B cell (primary cell): ENCODE data around the gene SVIP. TPM values are rescaled to one million over a fixed set of nuclear protein-coding genes. Genes with fewer than 3 reads are reported as not detected.

Source experiments
- ATAC-seq: fragments of 200-7000 bp; cut with Tn5 transposase; one replicate; pipeline ENCODE4 v1.10.0; 2021; ENCODE audit warnings: low read depth, mild to moderate bottlenecking, moderate number of reproducible peaks, moderate library complexity
- CTCF ChIA-PET: fragments of 350-600 bp; sonication (Branson Sonifier 250); formaldehyde crosslinking; loops from one replicate; lab custom pipeline; 2021; ENCODE audit warnings: antibody characterized with exemption, inconsistent platforms; lab: Charles Lee
- POLR2A ChIA-PET: fragments of 350-600 bp; sonication (Branson Sonifier 250); formaldehyde crosslinking; loops from one replicate; lab custom pipeline; 2021; ENCODE audit warnings: antibody characterized with exemption; lab: Charles Lee
- DNase-seq: peaks from one replicate; pipeline ENCODE4 v3.0.0; 2013
- H2AFZ ChIP-seq: 2 replicates; pipeline ENCODE4 v1.6.1; 2012; ENCODE audit warnings: mild to moderate bottlenecking, low read depth, low read length; ENCODE audit not compliant: insufficient read depth, poor library complexity, severe bottlenecking
- H3K27ac ChIP-seq, 2 donors: 1 replicate in 1 of 2; 2 replicates in 1 of 2; pipeline ENCODE4 v1.5.1; 2012 to 2013; ENCODE audit warnings: low read length in 2 of 2, mild to moderate bottlenecking in 2 of 2, moderate library complexity in 1 of 2
- H3K27me3 ChIP-seq, 4 experiments: fragments of 200-600 bp in 1 of 4; sonication (generic) in 1 of 4; replicated peaks in 1 of 4; 1 replicate in 2 of 4; 2 replicates in 2 of 4; pipeline versions ENCODE4 v1.6.1 to v1.7.0; 2013 to 2016; ENCODE audit warnings: low read length in 3 of 4, mild to moderate bottlenecking in 2 of 4, mixed read lengths in 1 of 4, moderate library complexity in 1 of 4; ENCODE audit not compliant: insufficient read depth in 4 of 4, control insufficient read depth in 3 of 4; ENCODE audit errors: control extremely low read depth in 1 of 4
- H3K36me3 ChIP-seq, 2 experiments: replicated peaks in 1 of 2; 1 replicate in 1 of 2; 2 replicates in 1 of 2; pipeline versions ENCODE4 v1.6.1 to v1.7.1; 2013; ENCODE audit warnings: low read length in 1 of 2; ENCODE audit not compliant: insufficient read depth in 2 of 2, control insufficient read depth in 1 of 2; ENCODE audit errors: control extremely low read depth in 1 of 2, extremely low read depth in 1 of 2
- H3K4me1 ChIP-seq, 2 donors: fragments of 200-600 bp in 1 of 2; sonication (generic) in 1 of 2; 1 replicate in 1 of 2; 2 replicates in 1 of 2; pipeline versions ENCODE4 v1.5.1 to v1.6.1; 2013 to 2017; ENCODE audit warnings: low read length in 2 of 2; ENCODE audit not compliant: control insufficient read depth in 2 of 2, insufficient read depth in 2 of 2
- H3K4me2 ChIP-seq: replicated peaks from 2 replicates; pipeline ENCODE3; 2012; ENCODE audit warnings: mild to moderate bottlenecking, low read depth, low read length; ENCODE audit not compliant: poor library complexity, severe bottlenecking
- H3K4me3 ChIP-seq, 5 experiments: fragments of 200-600 bp in 1 of 5; sonication (generic) in 1 of 5; 1 replicate in 3 of 5; 2 replicates in 2 of 5; pipeline versions ENCODE4 v1.5.1 to v1.7.0; 2011 to 2016; ENCODE audit warnings: low read length in 4 of 5, mild to moderate bottlenecking in 4 of 5, low read depth in 2 of 5, control low read depth in 1 of 5, moderate library complexity in 1 of 5; ENCODE audit not compliant: insufficient read depth in 1 of 5; ENCODE audit errors: control extremely low read depth in 1 of 5, extremely low read depth in 1 of 5
- H3K79me2 ChIP-seq: fragments of 200-600 bp; sonication (generic); one replicate; pipeline ENCODE4 v1.6.0; 2016; ENCODE audit warnings: low read length; ENCODE audit not compliant: control insufficient read depth, insufficient read depth
- H3K9ac ChIP-seq: fragments of 200-600 bp; sonication (generic); 2 replicates; pipeline ENCODE4 v1.6.1; 2017; ENCODE audit warnings: mild to moderate bottlenecking, low read length, moderate library complexity
- H3K9me3 ChIP-seq, 3 donors: one replicate each; pipeline versions ENCODE4 v1.6.1 to v1.7.1; 2013; ENCODE audit warnings: low read length in 2 of 3; ENCODE audit not compliant: control insufficient read depth in 2 of 3, insufficient read depth in 1 of 3; ENCODE audit errors: control extremely low read depth in 1 of 3
- H4K20me1 ChIP-seq: 2 replicates; pipeline ENCODE4 v1.6.0; 2012; ENCODE audit warnings: mild to moderate bottlenecking, low read length; ENCODE audit not compliant: insufficient read depth, control insufficient read depth, poor library complexity, severe bottlenecking
- H3K27ac Mint-ChIP-seq: one replicate; pipeline ENCODE4 v1.8.0; 2021; ENCODE audit warnings: mixed read lengths
- H3K27me3 Mint-ChIP-seq: one replicate; pipeline ENCODE4 v1.8.0; 2021; ENCODE audit warnings: mixed read lengths
- H3K4me1 Mint-ChIP-seq: one replicate; pipeline ENCODE4 v1.8.0; 2021; ENCODE audit warnings: mixed read lengths
- H3K4me3 Mint-ChIP-seq: one replicate; pipeline ENCODE4 v1.8.0; 2021; ENCODE audit warnings: mixed read lengths
- H3K9me3 Mint-ChIP-seq: one replicate; pipeline ENCODE4 v1.8.0; 2022; ENCODE audit warnings: mixed read lengths; ENCODE audit not compliant: insufficient read depth
- EZH2 ChIP-seq: IDR thresholded peaks from 2 replicates; pipeline ENCODE4 v1.6.1; 2012; ENCODE audit warnings: borderline replicate concordance, low read depth, mild to moderate bottlenecking, moderate library complexity, low read length; ENCODE audit not compliant: insufficient read depth, poor library complexity, severe bottlenecking
- WGBS: methylation state at CpG from one replicate; pipeline ENCODE4 v1.1.5; 2013; ENCODE audit warnings: missing lambda C conversion rate; ENCODE audit not compliant: insufficient coverage; 5-methylcytosine and 5-hydroxymethylcytosine counted together
- intact Hi-C: fragments of 100-400 bp; cut with micrococcal nuclease; formaldehyde crosslinking; loops from one replicate; pipeline ENCODE4 v1.10.0; 2022
- polyA plus RNA-seq: library from polyadenylated mRNA; depleted of rRNA; stranded (reverse); fragments of >200 nt; gene quantifications from 2 replicates; pipeline ENCODE4 v1.2.3, GENCODE V29; 2012
- total RNA-seq, 2 donors: library from RNA; stranded (reverse); fragments of 120-200 nt in 1 of 2; gene quantifications; 1 replicate in 1 of 2; 2 replicates in 1 of 2; pipeline versions ENCODE4 v1.2.3 to v1.2.4, GENCODE V29; 2013 to 2022
- TF ChIP-seq, protein P1 (sequence below): fragments of 200-600 bp; IDR thresholded peaks from one replicate; pipeline ENCODE4 v1.8.0; 2022; ENCODE audit warnings: antibody characterized with exemption, mild to moderate bottlenecking

Gene SVIP
- total and polyA plus RNA-seq, 2 donors (not counting 1 experiment from before 2014, with no cell fraction given) = 5.6 to 20.4 TPM

DNA sequence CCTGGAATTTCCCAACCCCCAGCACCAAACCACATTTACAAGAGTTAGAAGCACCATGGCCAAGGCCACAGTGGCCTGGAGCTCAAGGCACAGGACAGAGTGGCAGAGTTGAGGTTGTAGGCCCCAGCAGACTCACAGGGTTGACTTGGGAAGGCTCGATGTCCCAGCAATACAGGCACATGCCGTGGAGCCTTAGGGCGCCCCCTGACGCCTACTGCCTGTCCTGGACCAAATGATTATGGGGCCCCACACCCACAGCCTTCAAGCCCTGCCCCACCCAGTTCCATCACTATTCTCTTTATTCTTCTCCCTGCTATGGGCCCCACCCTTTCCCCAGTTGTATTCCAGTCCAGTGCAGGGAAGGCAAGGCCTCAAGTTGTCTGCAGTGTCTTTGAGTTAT is 30.6 kb upstream of the SVIP start, which contains the start of gene CCDC179:
TSS of gene CCDC179 (minus strand) at position 234 of the 400 bp plus-strand sequence. CDS start at position 181, 53 bp downstream.
- Histone ChIP-seq H4K20me1 (no peaks in the 10 kb centered on the region), H2AFZ (no peak within 1 kb of the TSS), H3K36me3 (no peaks in the 10 kb centered on the region), H3K79me2 (no peaks in the 10 kb centered on the region), H3K27me3 (no peaks in the 10 kb centered on the region), H3K4me2 (no peak within 1 kb of the TSS), H3K27ac (no peak within 1 kb of the TSS), H3K4me3 (no peak within 1 kb of the TSS), H3K9me3 (no peaks in the 10 kb centered on the region), H3K9ac (no peak within 1 kb of the TSS), H3K4me1 (no peaks in the 10 kb centered on the region)
- DNase-seq = no peak
- H3K27ac Mint-ChIP-seq = no peak within 1 kb of the TSS
- no peaks in the 10 kb centered on the region for H3K9me3 Mint-ChIP-seq
- no peaks in the 10 kb centered on the region for H3K27me3 Mint-ChIP-seq
- H3K4me1 Mint-ChIP-seq = no peaks in the 10 kb centered on the region
- CTCF ChIA-PET = interaction anchor here (1.2 kb wide), 1 partner anchor 25 kb away, joined by 3 read pairs; no protein-coding TSS in a partner anchor
- no peak for TF ChIP-seq EZH2
- TF ChIP-seq, protein P1, sequence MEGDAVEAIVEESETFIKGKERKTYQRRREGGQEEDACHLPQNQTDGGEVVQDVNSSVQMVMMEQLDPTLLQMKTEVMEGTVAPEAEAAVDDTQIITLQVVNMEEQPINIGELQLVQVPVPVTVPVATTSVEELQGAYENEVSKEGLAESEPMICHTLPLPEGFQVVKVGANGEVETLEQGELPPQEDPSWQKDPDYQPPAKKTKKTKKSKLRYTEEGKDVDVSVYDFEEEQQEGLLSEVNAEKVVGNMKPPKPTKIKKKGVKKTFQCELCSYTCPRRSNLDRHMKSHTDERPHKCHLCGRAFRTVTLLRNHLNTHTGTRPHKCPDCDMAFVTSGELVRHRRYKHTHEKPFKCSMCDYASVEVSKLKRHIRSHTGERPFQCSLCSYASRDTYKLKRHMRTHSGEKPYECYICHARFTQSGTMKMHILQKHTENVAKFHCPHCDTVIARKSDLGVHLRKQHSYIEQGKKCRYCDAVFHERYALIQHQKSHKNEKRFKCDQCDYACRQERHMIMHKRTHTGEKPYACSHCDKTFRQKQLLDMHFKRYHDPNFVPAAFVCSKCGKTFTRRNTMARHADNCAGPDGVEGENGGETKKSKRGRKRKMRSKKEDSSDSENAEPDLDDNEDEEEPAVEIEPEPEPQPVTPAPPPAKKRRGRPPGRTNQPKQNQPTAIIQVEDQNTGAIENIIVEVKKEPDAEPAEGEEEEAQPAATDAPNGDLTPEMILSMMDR = no peak
- no peak within 1 kb of the TSS for H3K4me3 Mint-ChIP-seq
- 100% methylated on average over 4 of the region's 4 CpGs for WGBS
- no peak for ATAC-seq
- intact Hi-C loops = no loop called here
- POLR2A ChIA-PET = no interaction called here

GRCh38 chr11:22859756-22860155 is 30.2 kb upstream of the SVIP start:
- intact Hi-C loops = no loop called here
- H3K4me2 ChIP-seq = no peak overlapping the region
- ChIA-PET POLR2A (no interaction called here), CTCF (interaction anchor here (1.2 kb wide), 1 partner anchor 25 kb away, joined by 3 read pairs; no protein-coding TSS in a partner anchor)
- H2AFZ ChIP-seq = no peak overlapping the region
- no peaks in the 10 kb centered on the region for H4K20me1 ChIP-seq
- H3K27ac ChIP-seq = no peak overlapping the region
- H3K4me1 Mint-ChIP-seq = no peaks in the 10 kb centered on the region
- no peak overlapping the region for H3K9ac ChIP-seq
- no peak for DNase-seq
- WGBS = 73% methylated on average over 4 of the region's 6 CpGs
- H3K27ac Mint-ChIP-seq = no peak overlapping the region
- H3K4me1 ChIP-seq = no peaks in the 10 kb centered on the region
- no peak overlapping the region for H3K4me3 Mint-ChIP-seq
- TF ChIP-seq EZH2 = no peak
- TF ChIP-seq, protein P1 = no peak
- H3K9me3 ChIP-seq = no peaks in the 10 kb centered on the region
- no peaks in the 10 kb centered on the region for H3K36me3 ChIP-seq
- no peak overlapping the region for H3K4me3 ChIP-seq
- H3K79me2 ChIP-seq = no peaks in the 10 kb centered on the region
- no peaks in the 10 kb centered on the region for H3K9me3 Mint-ChIP-seq
- H3K27me3 Mint-ChIP-seq = no peaks in the 10 kb centered on the region
- H3K27me3 ChIP-seq = no peaks in the 10 kb centered on the region
- ATAC-seq = no peak
